Keratinocyte (primary cell): ENCODE measurements around the gene SNTG2. TPM values are rescaled to one million over a fixed set of nuclear protein-coding genes. Genes with fewer than 3 reads are reported as not detected.

ENCODE experiments used
- DNase-seq: peaks from one replicate; pipeline ENCODE4 v3.0.0-alpha.2; 2011; ENCODE audit warnings: low read depth, missing footprints, low spot score
- FAIRE-seq: peaks from 2 replicates; lab custom pipeline; 2011; peaks lifted over from hg19 to GRCh38; lab: Jason Lieb, UNC
- H2AFZ ChIP-seq: 2 replicates; pipeline ENCODE4 v1.6.0; 2012; ENCODE audit warnings: low read length, control low read depth, inconsistent platforms; ENCODE audit not compliant: control insufficient read depth
- H3K27ac ChIP-seq: 2 replicates; pipeline ENCODE4 v1.5.1; 2011; ENCODE audit warnings: low read length; ENCODE audit not compliant: control insufficient read depth, insufficient read depth
- H3K27me3 ChIP-seq: 3 replicates; pipeline ENCODE4 v1.6.0; 2011; ENCODE audit warnings: low read length; ENCODE audit not compliant: control insufficient read depth, insufficient read depth; ENCODE audit errors: extremely low read depth
- H3K36me3 ChIP-seq, 2 experiments: 2 replicates in 1 of 2; 3 replicates in 1 of 2; pipeline ENCODE4 v1.5.1; 2011; ENCODE audit warnings: low read length in 2 of 2, mild to moderate bottlenecking in 1 of 2; ENCODE audit not compliant: control insufficient read depth in 2 of 2, insufficient read depth in 2 of 2; ENCODE audit errors: extremely low read depth in 1 of 2
- H3K4me1 ChIP-seq: 3 replicates; pipeline ENCODE4 v1.5.1; 2011; ENCODE audit warnings: low read length; ENCODE audit not compliant: control insufficient read depth, insufficient read depth; ENCODE audit errors: extremely low read depth
- H3K4me2 ChIP-seq: 3 replicates; pipeline ENCODE4 v1.6.0; 2011; ENCODE audit warnings: low read depth, low read length; ENCODE audit not compliant: control insufficient read depth, insufficient read depth; ENCODE audit errors: extremely low read depth
- H3K4me3 ChIP-seq, 3 experiments: fragments of 200-600 bp in 1 of 3; sonication (generic) in 1 of 3; 2 replicates in 2 of 3; 3 replicates in 1 of 3; pipeline ENCODE4 v1.5.1; 2011 to 2016; ENCODE audit warnings: low read length in 3 of 3, mild to moderate bottlenecking in 3 of 3, control low read depth in 2 of 3, inconsistent platforms in 1 of 3, low read depth in 1 of 3, mixed read lengths in 1 of 3, mixed run types in 1 of 3, moderate library complexity in 1 of 3; ENCODE audit not compliant: control insufficient read depth in 2 of 3, insufficient read depth in 2 of 3; ENCODE audit errors: extremely low read depth in 1 of 3
- H3K79me2 ChIP-seq: 2 replicates; pipeline ENCODE4 v1.6.0; 2012; ENCODE audit warnings: low read length; ENCODE audit not compliant: control insufficient read depth, insufficient read depth
- H3K9ac ChIP-seq: 3 replicates; pipeline ENCODE4 v1.6.0; 2011; ENCODE audit warnings: low read length; ENCODE audit not compliant: control insufficient read depth, insufficient read depth; ENCODE audit errors: extremely low read depth
- H3K9me1 ChIP-seq: 3 replicates; pipeline ENCODE4 v1.6.0; 2011; ENCODE audit warnings: low read length; ENCODE audit not compliant: control insufficient read depth, insufficient read depth; ENCODE audit errors: extremely low read depth
- H3K9me3 ChIP-seq: 2 replicates; pipeline ENCODE4 v1.5.1; 2012; ENCODE audit warnings: low read depth, low read length; ENCODE audit not compliant: control insufficient read depth
- H4K20me1 ChIP-seq: 3 replicates; pipeline ENCODE4 v1.6.0; 2011; ENCODE audit warnings: low read length; ENCODE audit not compliant: control insufficient read depth, insufficient read depth; ENCODE audit errors: extremely low read depth
- CTCF ChIP-seq, 3 experiments: IDR thresholded peaks in 1 of 3; conservative IDR thresholded peaks in 1 of 3; optimal IDR thresholded peaks in 1 of 3; 2 replicates in 2 of 3; 3 replicates in 1 of 3; pipeline versions ENCODE3 to v1.5.1; 2011; ENCODE audit warnings: low read length in 3 of 3, mild to moderate bottlenecking in 3 of 3, moderate library complexity in 2 of 3, control low read depth in 1 of 3, inconsistent platforms in 1 of 3; ENCODE audit not compliant: insufficient read depth in 2 of 3; ENCODE audit errors: extremely low read depth in 1 of 3
- EZH2 ChIP-seq: IDR thresholded peaks from one replicate; pipeline ENCODE4 v1.6.1; 2012; ENCODE audit warnings: inconsistent platforms, mild to moderate bottlenecking, low read length, moderate library complexity
- dilution Hi-C: fragments of 300-500 bp; cut with MboI; formaldehyde crosslinking; loops from one replicate; pipeline ENCODE4 v1.7.0; 2020; ENCODE audit warnings: low sequenced_read_pairs; ENCODE audit not compliant: extremely low pct_ligation_motif_present
- polyA plus RNA-seq, 5 experiments: library from polyadenylated mRNA; depleted of rRNA in 3 of 5; stranded (reverse) in 3 of 5; stranded (forward) in 1 of 5; unstranded in 1 of 5; fragments of >200 nt; gene quantifications; 1 replicate in 1 of 5; 2 replicates in 3 of 5; 3 replicates in 1 of 5; pipeline versions ENCODE4 v1.2.1 to v1.2.3, GENCODE V29; 2011 to 2012; ENCODE audit warnings: missing spikeins in 2 of 5, low read depth in 1 of 5, low replicate concordance in 1 of 5

SNTG2 gene
- polyA plus RNA-seq, 1 donor (not counting 4 experiments of a cell fraction or from before 2014, with no cell fraction given): not detected

DNA sequence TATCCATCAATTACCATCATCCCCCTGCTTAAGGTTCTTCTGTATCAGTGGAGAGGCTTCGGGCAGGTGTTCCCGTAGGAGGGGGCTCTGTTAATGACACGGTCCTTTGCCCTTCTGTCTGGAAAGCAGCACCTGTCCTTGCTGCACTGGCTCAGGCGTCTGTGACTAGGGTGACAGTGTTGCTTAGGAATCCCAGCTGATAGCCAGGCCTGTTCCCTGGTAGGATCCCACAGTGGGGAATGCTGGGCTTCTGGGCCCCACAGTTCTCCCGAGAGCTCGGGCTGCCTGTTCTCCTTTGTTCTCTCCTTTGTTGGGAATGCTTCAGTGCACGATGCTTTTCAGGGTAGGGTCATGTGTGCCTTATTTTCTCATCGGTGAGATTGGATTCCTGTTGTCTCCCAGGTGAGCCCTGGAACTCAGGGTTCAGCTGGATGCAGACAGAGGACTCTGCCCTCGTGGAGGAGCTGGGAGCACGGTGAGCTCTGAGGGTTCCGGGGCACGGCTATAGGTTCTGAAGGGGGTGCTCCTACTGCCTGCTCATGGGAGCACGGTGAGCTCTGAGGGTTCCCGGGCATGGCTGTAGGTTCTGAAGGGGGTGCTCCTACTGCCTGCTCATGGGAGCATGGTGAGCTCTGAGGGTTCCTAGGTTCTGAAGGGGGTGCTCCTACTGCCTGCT, 9.6 kb downstream of the SNTG2 start:
- no peak for FAIRE-seq
- Histone ChIP-seq H3K4me3 (no peak overlapping the region), H3K27me3 (no peaks in the 10 kb centered on the region), H2AFZ (no peak overlapping the region), H3K9ac (no peak overlapping the region), H3K79me2 (no peaks in the 10 kb centered on the region), H4K20me1 (no peaks in the 10 kb centered on the region), H3K9me1 (no peaks in the 10 kb centered on the region), H3K4me1 (no peaks in the 10 kb centered on the region), H3K27ac (no peak overlapping the region), H3K36me3 (no peaks in the 10 kb centered on the region), H3K4me2 (no peak overlapping the region), H3K9me3 (no peaks in the 10 kb centered on the region)
- DNase-seq: no peak
- no peak for TF ChIP-seq CTCF (optimal IDR thresholded peaks at IDR 0.05 in 1 of 3, IDR thresholded peaks at IDR 0.05 in 1 of 3, conservative IDR thresholded peaks at IDR 0.05 in 1 of 3; ENCODE audit: extremely low read depth in 1 of 3, insufficient read depth in 2 of 3, low read length in 3 of 3)
- TF ChIP-seq EZH2: no peak
- dilution Hi-C loops: no loop called here

DNA sequence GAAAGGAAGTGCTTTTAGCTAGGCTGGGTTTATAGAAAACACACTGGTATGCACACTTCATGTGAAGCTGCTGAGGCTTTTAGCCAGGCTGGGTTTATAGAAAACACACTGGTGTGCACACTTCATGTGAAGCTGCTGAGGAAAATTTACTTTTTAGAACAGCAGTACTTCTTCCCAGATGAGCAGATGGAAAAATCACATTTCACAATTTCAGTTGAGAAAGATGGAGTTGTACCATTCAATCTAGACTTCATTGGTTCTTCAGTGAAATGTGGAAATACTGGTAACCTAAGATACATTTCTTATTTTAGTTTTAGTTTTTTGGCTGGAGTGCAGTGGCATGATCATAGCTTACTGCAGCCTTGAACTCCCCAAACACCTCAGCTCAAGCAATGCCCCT, 11.1 kb downstream of the SNTG2 start:
- no peak for DNase-seq
- no peak overlapping the region for H3K9ac ChIP-seq
- no peak overlapping the region for H3K27ac ChIP-seq
- H3K79me2 ChIP-seq: no peaks in the 10 kb centered on the region
- H3K4me3 ChIP-seq: no peak overlapping the region
- H3K36me3 ChIP-seq: no peaks in the 10 kb centered on the region
- H2AFZ ChIP-seq: no peak overlapping the region
- no peak overlapping the region for H3K4me2 ChIP-seq
- H3K27me3 ChIP-seq: no peaks in the 10 kb centered on the region
- no peaks in the 10 kb centered on the region for H3K9me1 ChIP-seq
- no peaks in the 10 kb centered on the region for H3K4me1 ChIP-seq
- no peak for FAIRE-seq
- dilution Hi-C loops: no loop called here
- no peaks in the 10 kb centered on the region for H3K9me3 ChIP-seq
- TF ChIP-seq CTCF (optimal IDR thresholded peaks at IDR 0.05 in 1 of 3, IDR thresholded peaks at IDR 0.05 in 1 of 3, conservative IDR thresholded peaks at IDR 0.05 in 1 of 3; ENCODE audit: extremely low read depth in 1 of 3, insufficient read depth in 2 of 3, low read length in 3 of 3): no peak
- no peak for TF ChIP-seq EZH2
- no peaks in the 10 kb centered on the region for H4K20me1 ChIP-seq
